KMS-11 (cell line): ENCODE results near the gene GTF2F2.
A peak's percentile ranks its signal among the peaks of the same experiment; 100 is the strongest.

Experiments used
- H2AFZ ChIP-seq: fragments of 200-600 bp; sonication (generic); 2 replicates; pipeline ENCODE4 v1.6.1; 2016; ENCODE audit warnings: antibody characterized with exemption, mixed run types, low read depth
- H3K27ac ChIP-seq: fragments of 200-600 bp; sonication (generic); 2 replicates; pipeline ENCODE4 v1.6.1; 2016; ENCODE audit warnings: mild to moderate bottlenecking, mixed run types
- H3K27me3 ChIP-seq: fragments of 200-600 bp; sonication (generic); 2 replicates; pipeline ENCODE4 v1.6.1; 2017; ENCODE audit warnings: mild to moderate bottlenecking, low read depth, mixed run types, moderate library complexity; ENCODE audit not compliant: insufficient read depth
- H3K36me3 ChIP-seq: fragments of 200-600 bp; sonication (generic); 2 replicates; pipeline ENCODE4 v1.6.1; 2017; ENCODE audit warnings: mild to moderate bottlenecking, mixed run types; ENCODE audit not compliant: insufficient read depth
- H3K4me1 ChIP-seq: fragments of 200-600 bp; sonication (generic); 2 replicates; pipeline ENCODE4 v1.6.1; 2016; ENCODE audit warnings: mild to moderate bottlenecking, low read depth, mixed run types; ENCODE audit not compliant: poor library complexity, severe bottlenecking
- H3K4me2 ChIP-seq: fragments of 200-600 bp; sonication (generic); 2 replicates; pipeline ENCODE4 v1.7.0; 2016; ENCODE audit warnings: mild to moderate bottlenecking, mixed run types
- H3K4me3 ChIP-seq: fragments of 200-600 bp; sonication (generic); IDR thresholded peaks from 2 replicates; pipeline ENCODE4 v1.6.1; 2017; ENCODE audit warnings: low read depth, low read length, mixed read lengths; ENCODE audit not compliant: insufficient read depth
- H3K79me2 ChIP-seq: fragments of 200-600 bp; sonication (generic); 2 replicates; pipeline ENCODE4 v1.6.1; 2016; ENCODE audit warnings: low read depth, mixed run types; ENCODE audit not compliant: insufficient read depth
- H3K9ac ChIP-seq: fragments of 200-600 bp; sonication (generic); 2 replicates; pipeline ENCODE4 v1.6.1; 2016; ENCODE audit warnings: mild to moderate bottlenecking, mixed run types
- H4K20me1 ChIP-seq: fragments of 200-600 bp; sonication (generic); 2 replicates; pipeline ENCODE4 v1.6.1; 2016; ENCODE audit warnings: mild to moderate bottlenecking, mixed run types; ENCODE audit not compliant: insufficient read depth
- CTCF ChIP-seq: fragments of 200-600 bp; sonication (generic); conservative IDR thresholded peaks from 2 replicates; pipeline ENCODE4 v1.6.1; 2017; ENCODE audit warnings: low read depth, mild to moderate bottlenecking, antibody characterized with exemption, low read length, moderate library complexity, mixed read lengths

Gene GTF2F2

GRCh38 chr13:45280751-45281634 is 160.7 kb downstream of the GTF2F2 start:
- no peak overlapping the region for H3K27ac ChIP-seq
- no peaks in the 10 kb centered on the region for H3K27me3 ChIP-seq

GRCh38 chr13:45282994-45283393 is 162.7 kb downstream of the GTF2F2 start:
- no peak for TF ChIP-seq CTCF
- H4K20me1 ChIP-seq, result no peaks in the 10 kb centered on the region
- H3K4me3 ChIP-seq, result no peak overlapping the region
- H2AFZ ChIP-seq, result no peak overlapping the region
- H3K36me3 ChIP-seq, result no peaks in the 10 kb centered on the region
- peaks cover 4% of the 10 kb centered on the region for H3K4me1 ChIP-seq
- H3K27me3 ChIP-seq, result no peaks in the 10 kb centered on the region
- no peaks in the 10 kb centered on the region for H3K79me2 ChIP-seq
- no peak overlapping the region for H3K27ac ChIP-seq
- H3K4me2 ChIP-seq, result no peak overlapping the region
- no peak overlapping the region for H3K9ac ChIP-seq

More at GRCh38 chr13:45280751-45281634, 160.7 kb downstream of the GTF2F2 start:
- Histone ChIP-seq H3K9ac (no peak overlapping the region), H3K36me3 (no peaks in the 10 kb centered on the region), H3K4me1 (peaks cover 4% of the 10 kb centered on the region), H2AFZ (no peak overlapping the region), H3K4me2 (no peak overlapping the region), H3K79me2 (no peaks in the 10 kb centered on the region), H4K20me1 (no peaks in the 10 kb centered on the region), H3K4me3 (no peak overlapping the region)
- peak; percentile 61 for TF ChIP-seq CTCF

GRCh38 chr13:45289936-45290563 is 169.7 kb downstream of the GTF2F2 start:
- Histone ChIP-seq H2AFZ (no peak overlapping the region), H3K4me2 (no peak overlapping the region), H3K27me3 (no peaks in the 10 kb centered on the region), H4K20me1 (no peaks in the 10 kb centered on the region), H3K4me3 (no peak overlapping the region), H3K36me3 (no peaks in the 10 kb centered on the region), H3K79me2 (no peaks in the 10 kb centered on the region), H3K27ac (no peak overlapping the region), H3K9ac (no peak overlapping the region), H3K4me1 (no peaks in the 10 kb centered on the region)
- no peak for TF ChIP-seq CTCF

- TF ChIP-seq CTCF, result no peak
- Histone ChIP-seq H3K4me2 (no peak overlapping the region), H3K4me1 (peaks cover 3% of the 10 kb centered on the region), H3K27ac (no peak overlapping the region), H2AFZ (no peak overlapping the region), H3K79me2 (no peaks in the 10 kb centered on the region), H3K9ac (no peak overlapping the region), H3K36me3 (no peaks in the 10 kb centered on the region), H3K4me3 (no peak overlapping the region), H3K27me3 (no peaks in the 10 kb centered on the region), H4K20me1 (no peaks in the 10 kb centered on the region)
Measured at GRCh38 chr13:45292176-45292575, 171.9 kb downstream of the GTF2F2 start.
